Heart left ventricle (tissue), 16 donors: ENCODE measurements around the gene PLA2G12A. TPM values are rescaled to one million over a fixed set of nuclear protein-coding genes. Genes with fewer than 3 reads are reported as not detected.

Source experiments
- ATAC-seq, 4 donors: fragments of 200-7000 bp; cut with Tn5 transposase; one replicate each; pipeline ENCODE4 v1.9.1; 2020 to 2022; ENCODE audit warnings: moderate library complexity in 4 of 4, mild to moderate bottlenecking in 3 of 4, moderate number of reproducible peaks in 1 of 4
- DNase-seq, 5 donors: peaks; one replicate each; pipeline ENCODE4 v3.0.0-alpha.2; 2020
- H3K27ac ChIP-seq, 12 donors: fragments of 200-600 bp; sonication (generic) in 4 of 12; one replicate each; pipeline versions ENCODE4 v1.5.0 to v1.8.0; 2016 to 2022; ENCODE audit warnings: mild to moderate bottlenecking in 2 of 12
- H3K27me3 ChIP-seq, 9 donors: fragments of 200-600 bp; sonication (generic) in 2 of 9; one replicate each; pipeline versions ENCODE4 v1.5.1 to v1.8.0; 2016 to 2022; ENCODE audit warnings: mild to moderate bottlenecking in 3 of 9
- H3K36me3 ChIP-seq, 9 donors: fragments of 200-600 bp; sonication (generic) in 2 of 9; one replicate each; pipeline versions ENCODE4 v1.5.0 to v1.8.0; 2018 to 2022; ENCODE audit warnings: mild to moderate bottlenecking in 2 of 9
- H3K4me1 ChIP-seq, 12 donors: fragments of 200-600 bp; sonication (generic) in 4 of 12; one replicate each; pipeline versions ENCODE4 v1.5.0 to v1.8.0; 2016 to 2022; ENCODE audit warnings: mild to moderate bottlenecking in 3 of 12
- H3K4me3 ChIP-seq, 12 donors: fragments of 200-600 bp; sonication (generic) in 4 of 12; one replicate each; pipeline versions ENCODE4 v1.5.0 to v1.8.0; 2017 to 2022; ENCODE audit warnings: mild to moderate bottlenecking in 9 of 12, moderate library complexity in 4 of 12
- H3K9me3 ChIP-seq, 12 donors: fragments of 200-600 bp; sonication (generic) in 4 of 12; one replicate each; pipeline versions ENCODE4 v1.5.0 to v1.8.0; 2016 to 2022; ENCODE audit warnings: mild to moderate bottlenecking in 1 of 12
- CTCF ChIP-seq, 12 donors: fragments of 200-600 bp; sonication (generic) in 4 of 12; IDR thresholded peaks; one replicate each; pipeline versions ENCODE4 v1.5.0 to v1.8.0; 2018 to 2022; ENCODE audit warnings: antibody characterized with exemption in 12 of 12, mild to moderate bottlenecking in 5 of 12
- POLR2A ChIP-seq, 2 donors: fragments of 450-650 bp; IDR thresholded peaks; one replicate each; pipeline ENCODE4 v1.6.1; 2017; ENCODE audit warnings: antibody characterized with exemption in 2 of 2, mild to moderate bottlenecking in 2 of 2, moderate library complexity in 2 of 2
- WGBS, 4 donors: extraction: QIAGEN DNeasy Blood & Tissue Kit in 2 of 4; methylation state at CpG; one replicate each; pipeline versions ENCODE4 v1.1.5 to v1.1.7; 2013 to 2018; 5-methylcytosine and 5-hydroxymethylcytosine counted together
- intact Hi-C, 10 donors: fragments of 100-400 bp; cut with DNase I; formaldehyde crosslinking; loops; one replicate each; pipeline versions ENCODE4 v1.11.1 to v1.14.2; 2022
- polyA plus RNA-seq, 2 donors: library from polyadenylated mRNA; stranded (reverse); fragments of 200-250 nt; gene quantifications; one replicate each; pipeline ENCODE4 v1.2.3, GENCODE V29; 2013
- total RNA-seq, 9 donors: library from RNA; depleted of rRNA in 2 of 9; stranded (reverse); fragments of >200 nt in 2 of 9; fragmentation: NEBNext Ultra II Directional in 3 of 9; extraction: Animal tissue kit (Norgen Biotek cat#: 25700) in 3 of 9; gene quantifications; one replicate each; pipeline versions ENCODE4 v1.1.0 to v1.2.4, GENCODE V29; 2016 to 2023
- donor health status: ischemic (EF 13 %, LVEDD 7.1; RV severe dilation, severe dysfunction).
- donor health status: healthy with polysubstance abuse.
- donor health status: DM: no; HTN: yes; CAD: no.
- donor health status: DM: no; HTN: no; CAD: no.
- donor health status: ischemic (EF 25% LVEDD 6.9; RV normal size, moderate dysfunction).
- donor health status: ischemic (EF 25% LVEDD 5.7; RV mildly dilated, moderate dysfunction).
- donor health status: healthy.
- donor health status: DM: yes; HTN: yes; CAD: no.
- donor health status: ischemic (EF 35%, LVEDD 5.7; RV mildly dilated, moderate dysfunction).
- donor health status: nonischemic (EF 11% LVEDD 7.7; RV severe dilation, severe dysfunction).
- donor health status: DM: yes; HTN: yes; CAD: no.
- donor health status: PGD.
- donor health status: ischemic (EF 29% LVEDD 5.4; RV normal size, mild dysfunction).
- donor health status: nonischemic (EF 23%, LVEDD 6.1; RV moderate dilation, normal function).

PLA2G12A gene
- total and polyA plus RNA-seq, 11 donors = 15.7 to 68.5 (median 55.8) TPM

DNA sequence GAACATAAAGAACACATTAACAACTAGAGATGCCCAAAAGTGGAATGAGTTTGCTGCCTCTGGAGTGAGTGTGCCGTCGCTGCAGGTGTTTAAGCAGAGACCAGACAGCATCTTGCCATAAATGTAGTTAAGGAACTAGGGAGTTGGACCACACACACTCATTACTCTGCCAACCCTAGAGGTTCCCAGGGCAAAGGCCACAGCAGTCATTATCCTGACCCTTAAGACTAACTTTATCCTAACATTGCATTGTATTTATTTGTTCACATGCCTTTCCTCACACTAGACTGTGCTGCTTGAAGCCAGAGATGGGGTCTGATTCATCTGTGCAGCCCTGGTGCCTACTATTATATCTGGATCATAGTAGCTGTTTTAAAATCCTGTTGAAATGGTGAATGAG lies 16.9 kb upstream of the PLA2G12A start:
- no peaks in the 10 kb centered on the region for H3K4me1 ChIP-seq
- intact Hi-C loops = loop anchor here in 1 of 10 donors (10.0 kb wide), 1 partner anchor 48 kb away; no protein-coding TSS in a partner anchor
- H3K27ac ChIP-seq = no peak overlapping the region
- whole genome bisulfite sequencing, 4 donors = 74 to 83% (median 82%) methylated on average over 2 of the region's 2 CpGs
- peaks cover 0 to 46% (median 4%) of the 10 kb centered on the region in 9 donors for H3K36me3 ChIP-seq
- no peaks in the 10 kb centered on the region for H3K27me3 ChIP-seq
- no peak overlapping the region for H3K4me3 ChIP-seq
- H3K9me3 ChIP-seq = no peaks in the 10 kb centered on the region
- no peak for ATAC-seq
- TF ChIP-seq CTCF (IDR thresholded peaks at IDR 0.05) (no peak), POLR2A (IDR thresholded peaks at IDR 0.05) (no peak)
- no peak for DNase-seq

DNA sequence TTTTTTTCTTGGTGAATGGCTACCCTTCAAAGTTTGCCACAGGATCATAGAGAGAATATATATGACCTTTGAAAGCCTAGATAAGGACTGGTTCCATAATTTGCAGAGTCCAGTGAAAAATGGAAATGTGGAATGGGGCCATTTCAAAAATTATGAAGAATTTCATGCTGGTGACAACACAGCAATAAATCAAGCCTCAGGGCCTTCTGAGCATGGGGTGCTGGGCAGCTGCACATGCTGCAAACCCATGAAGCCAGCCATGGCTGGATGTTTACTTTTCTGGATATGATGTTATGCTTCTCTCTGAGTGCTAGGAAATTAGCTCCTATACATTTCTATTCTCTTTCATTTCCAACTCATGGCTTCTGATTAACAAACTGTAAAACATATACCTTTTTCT lies 16.0 kb upstream of the PLA2G12A start:
- Histone ChIP-seq H3K9me3 (no peaks in the 10 kb centered on the region), H3K27me3 (no peaks in the 10 kb centered on the region), H3K4me3 (no peak overlapping the region), H3K27ac (no peak overlapping the region), H3K4me1 (no peaks in the 10 kb centered on the region), H3K36me3 (peaks cover 0 to 50% (median 4%) of the 10 kb centered on the region in 9 donors)
- DNase-seq (no peak), ATAC-seq (no peak)
- TF ChIP-seq POLR2A (IDR thresholded peaks at IDR 0.05) (no peak), CTCF (IDR thresholded peaks at IDR 0.05) (no peak)
- intact Hi-C loops = loop anchor here in 1 of 10 donors (10.0 kb wide), 1 partner anchor 49 kb away; no protein-coding TSS in a partner anchor

DNA sequence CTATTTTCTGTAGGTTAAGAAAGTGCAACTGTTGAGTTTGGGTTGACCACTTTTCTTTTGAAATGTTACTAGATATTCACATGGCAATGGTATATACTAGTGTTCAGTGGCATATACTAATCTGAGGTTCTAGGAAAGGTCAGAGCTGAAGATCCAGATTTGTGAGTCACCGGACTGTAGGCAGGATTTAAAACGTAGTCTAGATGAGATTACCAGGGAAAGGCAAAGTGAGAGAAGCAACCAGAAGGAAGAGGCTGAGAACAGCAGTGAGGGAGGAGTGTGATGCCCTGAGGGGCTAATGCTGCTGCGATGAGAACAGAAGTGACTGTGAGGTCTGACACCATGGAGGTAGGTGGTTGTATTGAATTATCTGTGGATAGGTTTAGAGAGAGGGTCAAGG lies 9.7 kb upstream of the PLA2G12A start:
- no peak for ATAC-seq
- no peaks in the 10 kb centered on the region for H3K4me1 ChIP-seq
- no peaks in the 10 kb centered on the region for H3K9me3 ChIP-seq
- 77 to 82% (median 79%) methylated on average over 3 of the region's 3 CpGs for WGBS, 4 donors
- no peak overlapping the region for H3K27ac ChIP-seq
- intact Hi-C loops = loop anchor here in 1 of 10 donors (10.0 kb wide), 2 partner anchors 65 to 305 kb away; partner anchors contain the start of genes CFI and SEC24B
- H3K27me3 ChIP-seq = no peaks in the 10 kb centered on the region
- no peak for DNase-seq
- no peak for TF ChIP-seq CTCF (IDR thresholded peaks at IDR 0.05)
- no peak for TF ChIP-seq POLR2A (IDR thresholded peaks at IDR 0.05)
- peaks cover 0 to 18% (median 0%) of the 10 kb centered on the region in 9 donors for H3K36me3 ChIP-seq
- H3K4me3 ChIP-seq = no peak overlapping the region

DNA sequence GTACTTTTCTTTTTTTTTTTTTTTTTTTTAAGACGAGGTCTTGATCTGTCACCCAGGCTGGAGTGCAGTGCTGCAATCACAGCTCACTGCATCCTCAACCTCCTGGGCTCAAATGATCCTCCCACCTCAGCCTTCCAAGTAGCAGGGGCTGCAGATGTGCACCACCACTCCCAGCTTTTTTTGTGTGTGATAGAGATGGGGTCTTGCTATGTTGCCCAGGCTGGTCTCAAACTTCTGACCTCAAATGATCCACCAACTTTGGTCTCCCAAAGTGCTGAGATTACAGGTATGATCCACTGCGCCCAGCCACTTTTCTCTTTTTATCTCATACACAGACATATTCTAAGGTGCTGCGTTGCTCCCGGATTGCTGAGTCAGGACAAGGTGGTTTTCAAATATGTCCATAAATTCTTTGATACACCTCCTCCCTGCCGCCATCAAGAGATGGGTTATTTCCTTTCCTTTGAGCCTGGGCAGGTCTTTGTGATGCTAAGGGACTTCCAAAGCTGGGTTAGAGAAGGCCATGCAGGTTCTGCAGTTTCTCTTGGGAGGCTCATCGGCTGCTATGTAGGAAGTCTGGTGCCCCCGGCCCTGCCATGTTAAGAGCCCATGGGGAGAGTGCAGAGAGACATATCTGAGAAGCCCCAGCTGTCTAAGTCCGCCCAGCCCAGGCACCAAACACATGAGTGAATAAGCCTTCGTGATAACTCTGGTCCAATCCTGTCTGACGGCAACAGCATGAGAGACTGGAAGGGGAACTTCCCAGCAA lies 8.4 kb upstream of the PLA2G12A start:
- no peaks in the 10 kb centered on the region for H3K27me3 ChIP-seq
- H3K4me3 ChIP-seq = no peak overlapping the region
- no peak for ATAC-seq
- H3K9me3 ChIP-seq = no peaks in the 10 kb centered on the region
- no peak for DNase-seq
- WGBS, 4 donors = 79 to 84% (median 82%) methylated on average over 10 of the region's 10 CpGs
- peaks cover 0 to 18% (median 0%) of the 10 kb centered on the region in 9 donors for H3K36me3 ChIP-seq
- intact Hi-C loops = loop anchor here in 1 of 10 donors (10.0 kb wide), 2 partner anchors 67 to 303 kb away; partner anchors contain the start of genes CFI and SEC24B
- H3K27ac ChIP-seq = no peak overlapping the region
- H3K4me1 ChIP-seq = no peaks in the 10 kb centered on the region
- TF ChIP-seq CTCF (IDR thresholded peaks at IDR 0.05) = no peak
- TF ChIP-seq POLR2A (IDR thresholded peaks at IDR 0.05) = no peak
